Natural killer cell treated with Interleukin-12 subunit alpha and Interleukin-12 subunit beta and Interleukin-15 and Interleukin-18, amount 100 ng/mL, for 72 hours (primary cell): ENCODE results near the gene C17orf113. TPM values are rescaled to one million over a fixed set of nuclear protein-coding genes. Genes with fewer than 3 reads are reported as not detected.

ENCODE experiments used
- ATAC-seq, 2 donors: fragments of 150-1000 bp; cut with Tn5 transposase in 1 of 2; sonication (Bioruptor Pico), chemical (Tn5 transposase) in 1 of 2; 2 replicates each; pipeline ENCODE4 v1.10.0; 2021
- DNase-seq: peaks from one replicate; pipeline ENCODE4 v3.0.0; 2022; ENCODE audit warnings: low spot score
- H3K27ac Mint-ChIP-seq, 2 donors: 1 replicate in 1 of 2; 2 replicates in 1 of 2; pipeline ENCODE4 v1.8.0; 2022; ENCODE audit warnings: mixed read lengths in 2 of 2, mild to moderate bottlenecking in 1 of 2, moderate library complexity in 1 of 2
- H3K27me3 Mint-ChIP-seq, 2 donors: 1 replicate in 1 of 2; 2 replicates in 1 of 2; pipeline ENCODE4 v1.8.0; 2022; ENCODE audit warnings: mixed read lengths in 2 of 2
- H3K36me3 Mint-ChIP-seq: one replicate; pipeline ENCODE4 v1.8.0; 2022; ENCODE audit warnings: mixed read lengths
- H3K4me1 Mint-ChIP-seq, 2 donors: 1 replicate in 1 of 2; 2 replicates in 1 of 2; pipeline ENCODE4 v1.8.0; 2022; ENCODE audit warnings: low read depth in 2 of 2, mixed read lengths in 2 of 2, mild to moderate bottlenecking in 1 of 2
- H3K4me3 Mint-ChIP-seq: one replicate; pipeline ENCODE4 v1.8.0; 2022; ENCODE audit warnings: mixed read lengths
- H3K9me3 Mint-ChIP-seq: 2 replicates; pipeline ENCODE4 v1.8.0; 2022; ENCODE audit warnings: mixed read lengths
- total RNA-seq, 2 donors: library from RNA; stranded (reverse); gene quantifications; one replicate each; pipeline ENCODE4 v1.2.3, GENCODE V29; 2022

C17orf113 gene
- total RNA-seq, 2 donors from 2014 or later, result not detected

- H3K27me3 Mint-ChIP-seq, result no peaks in the 10 kb centered on the region
- no peak overlapping the region for H3K27ac Mint-ChIP-seq
- ATAC-seq (no peak), DNase-seq (no peak)
- no peaks in the 10 kb centered on the region for H3K9me3 Mint-ChIP-seq
- H3K36me3 Mint-ChIP-seq, result no peaks in the 10 kb centered on the region
- H3K4me1 Mint-ChIP-seq, result peaks cover 9 to 12% of the 10 kb centered on the region in 2 donors
- H3K4me3 Mint-ChIP-seq, result no peak overlapping the region
Observed at GRCh38 chr17:42061646-42062487, 11.5 kb upstream of the C17orf113 start.

- H3K36me3 Mint-ChIP-seq, result no peaks in the 10 kb centered on the region
- no peaks in the 10 kb centered on the region for H3K27me3 Mint-ChIP-seq
- peaks cover 9 to 12% of the 10 kb centered on the region in 2 donors for H3K4me1 Mint-ChIP-seq
- no peak for ATAC-seq
- no peak for DNase-seq
- no peaks in the 10 kb centered on the region for H3K9me3 Mint-ChIP-seq
- H3K27ac Mint-ChIP-seq, result no peak overlapping the region
- no peak overlapping the region for H3K4me3 Mint-ChIP-seq
Observed at GRCh38 chr17:42060231-42060630, 9.8 kb upstream of the C17orf113 start.

DNA sequence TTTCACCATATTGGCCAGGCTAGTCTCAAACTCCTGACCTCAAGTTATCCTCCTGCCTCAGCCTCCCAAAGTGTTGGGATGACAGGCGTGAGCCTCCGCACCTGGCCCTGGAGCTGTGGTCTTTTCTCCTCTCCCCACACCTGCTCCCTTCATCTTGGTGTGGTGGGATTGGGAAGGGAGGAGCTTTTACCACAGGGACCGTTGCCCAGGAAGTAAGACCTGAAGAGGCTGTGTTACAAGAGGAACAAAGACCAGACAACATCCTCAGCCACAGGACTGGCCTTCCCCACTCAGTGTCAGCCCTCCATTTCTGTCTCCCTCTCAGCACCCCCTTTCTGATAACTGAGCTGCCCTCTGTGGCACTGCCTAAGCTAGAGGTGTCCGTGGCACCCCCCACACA is 9.4 kb upstream of the C17orf113 start:
- ATAC-seq (no peak), DNase-seq (no peak)
- H3K36me3 Mint-ChIP-seq, result no peaks in the 10 kb centered on the region
- H3K4me1 Mint-ChIP-seq, result peaks cover 9 to 12% of the 10 kb centered on the region in 2 donors
- H3K4me3 Mint-ChIP-seq, result no peak overlapping the region
- H3K27me3 Mint-ChIP-seq, result peaks cover 0 to 2% of the 10 kb centered on the region in 2 donors
- H3K27ac Mint-ChIP-seq, result no peak overlapping the region
- H3K9me3 Mint-ChIP-seq, result no peaks in the 10 kb centered on the region

DNA sequence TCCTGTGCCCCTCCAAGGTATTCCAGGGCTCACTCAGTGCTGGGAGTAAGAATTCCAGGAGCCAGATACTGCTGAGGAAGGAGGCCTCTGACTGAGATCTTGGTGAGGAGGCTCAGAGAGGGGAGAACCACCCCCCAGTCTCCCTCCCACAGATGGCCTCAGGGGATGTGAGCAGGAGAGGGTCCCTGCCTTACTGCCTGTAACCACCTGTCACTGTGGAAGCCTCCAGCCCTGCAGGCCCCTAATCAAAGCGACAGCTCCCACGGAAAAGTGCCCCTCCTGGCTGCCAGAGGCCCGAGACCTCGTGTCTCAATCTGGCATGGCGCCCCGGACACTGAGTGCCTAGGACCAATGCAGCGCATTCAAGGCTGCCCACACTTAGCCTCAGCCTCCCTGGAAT is 7.7 kb upstream of the C17orf113 start:
- H3K27ac Mint-ChIP-seq, result no peak overlapping the region
- no peak for DNase-seq
- peaks cover 0 to 5% of the 10 kb centered on the region in 2 donors for H3K27me3 Mint-ChIP-seq
- no peaks in the 10 kb centered on the region for H3K36me3 Mint-ChIP-seq
- H3K4me1 Mint-ChIP-seq, result no peaks in the 10 kb centered on the region
- no peak overlapping the region for H3K4me3 Mint-ChIP-seq
- no peaks in the 10 kb centered on the region for H3K9me3 Mint-ChIP-seq
- no peak for ATAC-seq

DNA sequence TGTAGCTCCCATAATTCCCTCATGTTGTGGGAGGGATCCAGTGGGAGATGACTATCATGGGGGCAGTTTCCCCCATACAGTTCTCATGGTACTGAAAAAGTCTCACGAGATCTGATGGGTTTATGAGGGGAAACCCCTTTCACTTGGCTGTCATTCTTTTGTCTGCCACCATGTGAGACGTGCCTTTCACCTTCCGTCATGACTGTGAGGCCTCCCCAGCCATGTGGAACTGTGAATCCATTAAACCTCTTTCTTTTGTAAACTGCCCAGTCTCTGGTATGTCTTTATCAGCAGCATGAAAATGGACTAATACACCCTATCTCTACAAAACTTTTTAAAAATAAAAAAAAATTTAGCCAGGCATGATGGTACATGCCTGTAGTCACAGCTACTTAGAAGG is 6.2 kb upstream of the C17orf113 start:
- no peak for DNase-seq
- ATAC-seq, result no peak
- Mint-ChIP-seq H3K27ac (no peak overlapping the region), H3K27me3 (peaks cover 13 to 19% of the 10 kb centered on the region in 2 donors), H3K36me3 (no peaks in the 10 kb centered on the region), H3K9me3 (no peaks in the 10 kb centered on the region), H3K4me3 (no peak overlapping the region), H3K4me1 (no peaks in the 10 kb centered on the region)

DNA sequence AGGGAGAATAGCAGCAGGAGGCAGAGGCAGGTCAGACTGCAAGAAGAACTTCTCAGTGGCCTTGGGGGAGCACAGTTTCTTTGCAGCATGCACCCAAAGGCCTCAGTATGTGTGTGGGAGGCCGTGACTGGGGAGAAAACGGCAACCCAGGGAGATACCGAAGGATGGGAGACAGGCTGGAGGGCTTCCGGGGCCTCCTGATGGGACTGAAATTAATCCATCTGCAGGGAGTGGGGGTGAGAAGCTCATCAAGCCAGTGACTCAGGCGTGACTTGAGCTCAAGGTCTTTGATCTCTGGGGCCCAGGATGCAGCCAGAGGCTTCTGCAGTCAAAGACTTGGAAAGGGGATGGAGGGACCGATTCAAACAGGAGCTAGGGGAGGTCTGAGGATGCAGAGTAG is 5.1 kb upstream of the C17orf113 start:
- DNase-seq (no peak), ATAC-seq (no peak)
- H3K36me3 Mint-ChIP-seq, result no peaks in the 10 kb centered on the region
- peaks cover 25 to 26% of the 10 kb centered on the region in 2 donors for H3K27me3 Mint-ChIP-seq
- no peak overlapping the region for H3K27ac Mint-ChIP-seq
- no peak overlapping the region for H3K4me3 Mint-ChIP-seq
- H3K9me3 Mint-ChIP-seq, result no peaks in the 10 kb centered on the region
- H3K4me1 Mint-ChIP-seq, result peaks cover 4 to 5% of the 10 kb centered on the region in 2 donors

DNA sequence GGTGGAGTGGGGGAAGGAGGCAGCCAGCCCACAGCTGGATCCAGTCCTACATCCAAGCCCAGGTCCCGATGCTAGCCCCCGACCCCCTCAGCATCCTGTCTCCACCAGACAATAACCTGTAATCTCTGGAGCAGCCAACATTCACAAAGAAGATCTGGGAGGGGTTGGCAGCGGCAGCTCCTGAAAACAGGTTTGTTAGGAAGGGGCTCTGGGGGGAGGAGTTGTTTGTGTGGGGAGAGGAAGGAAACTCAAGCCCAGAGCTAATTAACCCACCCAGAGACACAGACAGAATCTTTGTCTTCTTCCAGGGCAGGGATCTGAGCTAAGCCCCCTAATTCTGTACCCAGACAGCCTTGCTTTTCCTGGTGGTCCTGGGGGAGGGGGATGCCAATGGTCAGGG is 4.6 kb upstream of the C17orf113 start:
- Mint-ChIP-seq H3K36me3 (no peaks in the 10 kb centered on the region), H3K4me3 (no peak overlapping the region), H3K27ac (no peak overlapping the region), H3K9me3 (no peaks in the 10 kb centered on the region), H3K4me1 (peaks cover 4 to 5% of the 10 kb centered on the region in 2 donors), H3K27me3 (peaks cover 25 to 26% of the 10 kb centered on the region in 2 donors)
- ATAC-seq, result no peak
- DNase-seq, result no peak

GRCh38 chr17:42053731-42054500 is 3.5 kb upstream of the C17orf113 start:
- DNase-seq, result no peak
- H3K9me3 Mint-ChIP-seq, result no peaks in the 10 kb centered on the region
- no peak overlapping the region for H3K27ac Mint-ChIP-seq
- H3K27me3 Mint-ChIP-seq, result peaks cover 31 to 32% of the 10 kb centered on the region in 2 donors
- H3K4me3 Mint-ChIP-seq, result no peak overlapping the region
- H3K4me1 Mint-ChIP-seq, result peaks cover 4 to 5% of the 10 kb centered on the region in 2 donors
- H3K36me3 Mint-ChIP-seq, result no peaks in the 10 kb centered on the region
- ATAC-seq, result no peak

DNA sequence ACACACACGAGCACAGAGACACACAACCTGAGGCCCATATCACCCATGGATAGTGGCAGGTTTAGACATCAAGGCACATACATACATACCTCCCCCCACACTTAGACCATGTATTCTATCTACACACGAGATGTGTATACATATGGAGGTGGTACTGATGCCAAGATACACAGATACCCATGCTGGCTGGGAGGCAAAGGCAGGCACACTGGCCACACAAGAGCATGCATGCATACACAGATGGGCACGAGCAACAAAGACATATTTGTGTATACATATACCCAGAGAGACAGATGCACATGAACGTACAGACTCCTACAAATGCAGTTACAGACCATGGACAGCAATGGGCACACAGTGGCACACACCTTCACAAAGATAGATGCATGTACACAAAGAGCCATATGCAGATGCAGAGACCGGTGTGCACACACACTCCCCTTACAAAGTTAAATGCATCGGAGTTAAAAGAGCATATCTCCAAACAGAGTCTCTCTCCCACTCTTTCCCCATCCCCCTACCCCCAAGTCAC is 2.0 kb upstream of the C17orf113 start:
- H3K4me3 Mint-ChIP-seq, result no peak overlapping the region
- peaks cover 36 to 39% of the 10 kb centered on the region in 2 donors for H3K27me3 Mint-ChIP-seq

DNA sequence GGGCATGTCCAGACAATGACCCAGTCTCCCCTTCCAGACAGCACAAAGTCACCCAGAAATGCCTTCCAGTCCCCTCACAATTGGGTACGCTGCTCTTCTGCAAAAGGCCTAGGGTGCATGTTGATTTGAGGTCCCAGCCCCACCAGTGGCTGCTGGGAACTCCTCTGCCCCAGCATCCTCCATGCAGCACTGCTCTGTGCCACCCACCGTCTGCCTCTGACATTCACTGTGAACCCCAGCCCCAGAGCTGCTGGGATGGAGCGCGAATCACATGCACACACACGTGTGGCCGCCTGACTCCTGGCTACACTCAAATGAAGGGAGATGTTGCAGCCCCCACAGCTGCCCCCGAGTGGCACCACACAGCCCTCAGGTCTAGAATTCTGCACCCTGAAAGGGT is 1.2 kb upstream of the C17orf113 start:
- peaks cover 36 to 39% of the 10 kb centered on the region in 2 donors for H3K27me3 Mint-ChIP-seq
- DNase-seq, result no peak
- peaks cover 4 to 5% of the 10 kb centered on the region in 2 donors for H3K4me1 Mint-ChIP-seq
- H3K36me3 Mint-ChIP-seq, result no peaks in the 10 kb centered on the region
- no peaks in the 10 kb centered on the region for H3K9me3 Mint-ChIP-seq
- ATAC-seq, result no peak
- H3K4me3 Mint-ChIP-seq, result peak overlapping the region; percentile 30
- H3K27ac Mint-ChIP-seq, result no peak overlapping the region

More for the DNA sequence above, 2.0 kb upstream of the C17orf113 start:
- H3K9me3 Mint-ChIP-seq, result no peaks in the 10 kb centered on the region
- ATAC-seq, result no peak
- H3K36me3 Mint-ChIP-seq, result no peaks in the 10 kb centered on the region
- H3K27ac Mint-ChIP-seq, result no peak overlapping the region
- peaks cover 4 to 5% of the 10 kb centered on the region in 2 donors for H3K4me1 Mint-ChIP-seq
- no peak for DNase-seq

- Mint-ChIP-seq H3K9me3 (no peaks in the 10 kb centered on the region), H3K27ac (no peak overlapping the region), H3K4me1 (peaks cover 4 to 5% of the 10 kb centered on the region in 2 donors), H3K4me3 (peak overlapping the region; percentile 70), H3K27me3 (peaks cover 36 to 39% of the 10 kb centered on the region in 2 donors), H3K36me3 (no peaks in the 10 kb centered on the region)
- ATAC-seq (no peak), DNase-seq (no peak)
Observed at GRCh38 chr17:42051013-42051400, 606 bp upstream of the C17orf113 start.

- ATAC-seq, result no peak
- Mint-ChIP-seq H3K4me1 (peaks cover 4 to 5% of the 10 kb centered on the region in 2 donors), H3K9me3 (no peaks in the 10 kb centered on the region), H3K27me3 (peaks cover 34 to 39% of the 10 kb centered on the region in 2 donors), H3K36me3 (no peaks in the 10 kb centered on the region), H3K4me3 (peak overlapping the region; percentile 32), H3K27ac (no peak overlapping the region)
- no peak for DNase-seq
Observed at GRCh38 chr17:42049834-42050392, 488 bp downstream of the C17orf113 start.

DNA sequence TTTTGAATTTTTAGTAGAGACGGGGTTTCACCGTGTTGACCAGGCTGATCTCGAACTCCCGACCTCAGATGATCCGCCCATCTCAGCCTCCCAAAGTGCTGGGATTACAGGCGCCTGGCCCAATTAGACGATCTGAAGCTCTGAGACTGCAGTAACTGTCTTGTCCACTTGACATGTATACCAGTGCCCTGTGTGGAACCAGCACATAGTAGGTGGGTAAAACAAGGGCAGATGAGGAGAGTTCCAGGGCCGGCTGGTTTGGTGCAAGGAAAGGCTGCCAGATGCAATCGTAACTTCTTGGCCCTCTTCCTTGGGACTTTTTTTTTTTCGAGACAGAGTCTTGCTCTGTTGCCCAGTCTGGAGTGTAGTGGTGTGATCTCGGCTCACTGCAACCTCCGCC is 3.1 kb downstream of the C17orf113 start:
- no peaks in the 10 kb centered on the region for H3K36me3 Mint-ChIP-seq
- no peak overlapping the region for H3K27ac Mint-ChIP-seq
- ATAC-seq (no peak), DNase-seq (no peak)
- peaks cover 24 to 33% of the 10 kb centered on the region in 2 donors for H3K27me3 Mint-ChIP-seq
- H3K4me3 Mint-ChIP-seq, result no peak overlapping the region
- H3K9me3 Mint-ChIP-seq, result no peaks in the 10 kb centered on the region
- H3K4me1 Mint-ChIP-seq, result peaks cover 4 to 5% of the 10 kb centered on the region in 2 donors
